ENCODE data around the gene CDC73.

GRCh38 chr1:193156822-193157142 lies 35.0 kb downstream of the CDC73 start:
- TF ChIP-seq CTCF (IDR thresholded peaks at IDR 0.05) (no peak), POLR2A (IDR thresholded peaks at IDR 0.05) (no peak), POLR2AphosphoS5 (IDR thresholded peaks at IDR 0.05) (no peak)
